ENCODE data around the gene GATD1. TPM values are rescaled to one million over a fixed set of nuclear protein-coding genes. Genes with fewer than 3 reads are reported as not detected.

The GATD1 gene
- total RNA-seq, 4 donors from 2014 or later = 28.0 to 239 (median 38.4) TPM

- H3K27ac ChIP-seq = no peak overlapping the region
Observed at GRCh38 chr11:721741-722345, 55.4 kb downstream of the GATD1 start.

GRCh38 chr11:721247-721740 lies 56.0 kb downstream of the GATD1 start:
- no peak for DNase-seq
- no peaks in the 10 kb centered on the region for H3K36me3 ChIP-seq
- H3K4me3 ChIP-seq = peak overlapping the region in 2 of 4 donors; percentile 11 to 23
- 52% methylated on average over 26 of the region's 28 CpGs; no CpG with 5 or more reads in 1 of the 2 donors for WGBS, 2 donors (ENCODE audit: low coverage in 1 of 2)
- peaks cover 47% of the 10 kb centered on the region for H3K27me3 ChIP-seq
- H3K27ac ChIP-seq = peak overlapping the region in 2 of 4 donors; percentile 61 to 71
- peaks cover 10 to 36% (median 31%) of the 10 kb centered on the region in 4 donors for H3K4me1 ChIP-seq
- H3K9me3 ChIP-seq = no peaks in the 10 kb centered on the region
- intact Hi-C loops (cut with DNase I; ENCODE audit: low total_unique reads) (loop anchor here (5.0 kb wide), 1 partner anchor 164 kb away; no protein-coding TSS in a partner anchor), in situ Hi-C loops (cut with MboI; ENCODE audit: low pct_ligation_motif_present in 1 of 4, low pct_unique_long_range_greater_than_20kb in 1 of 4, low sequenced_read_pairs in 3 of 4) (loop anchor here in 1 of 4 donors (10.0 kb wide), 1 partner anchor 56 kb away; no protein-coding TSS in a partner anchor)
- TF ChIP-seq, protein P1, sequence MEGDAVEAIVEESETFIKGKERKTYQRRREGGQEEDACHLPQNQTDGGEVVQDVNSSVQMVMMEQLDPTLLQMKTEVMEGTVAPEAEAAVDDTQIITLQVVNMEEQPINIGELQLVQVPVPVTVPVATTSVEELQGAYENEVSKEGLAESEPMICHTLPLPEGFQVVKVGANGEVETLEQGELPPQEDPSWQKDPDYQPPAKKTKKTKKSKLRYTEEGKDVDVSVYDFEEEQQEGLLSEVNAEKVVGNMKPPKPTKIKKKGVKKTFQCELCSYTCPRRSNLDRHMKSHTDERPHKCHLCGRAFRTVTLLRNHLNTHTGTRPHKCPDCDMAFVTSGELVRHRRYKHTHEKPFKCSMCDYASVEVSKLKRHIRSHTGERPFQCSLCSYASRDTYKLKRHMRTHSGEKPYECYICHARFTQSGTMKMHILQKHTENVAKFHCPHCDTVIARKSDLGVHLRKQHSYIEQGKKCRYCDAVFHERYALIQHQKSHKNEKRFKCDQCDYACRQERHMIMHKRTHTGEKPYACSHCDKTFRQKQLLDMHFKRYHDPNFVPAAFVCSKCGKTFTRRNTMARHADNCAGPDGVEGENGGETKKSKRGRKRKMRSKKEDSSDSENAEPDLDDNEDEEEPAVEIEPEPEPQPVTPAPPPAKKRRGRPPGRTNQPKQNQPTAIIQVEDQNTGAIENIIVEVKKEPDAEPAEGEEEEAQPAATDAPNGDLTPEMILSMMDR (IDR thresholded peaks at IDR 0.05) = no peak
- TF ChIP-seq POLR2A (IDR thresholded peaks at IDR 0.05) = no peak
- TF ChIP-seq POLR2AphosphoS5 (IDR thresholded peaks at IDR 0.05) = no peak
- TF ChIP-seq EP300 (IDR thresholded peaks at IDR 0.05; ENCODE audit: low read depth) = no peak

More at GRCh38 chr11:721741-722345, 55.4 kb downstream of the GATD1 start:
- peaks cover 14 to 41% (median 36%) of the 10 kb centered on the region in 4 donors for H3K4me1 ChIP-seq
- WGBS, 2 donors (ENCODE audit: low coverage in 1 of 2) = 33% methylated on average over 16 of the region's 33 CpGs; no CpG with 5 or more reads in 1 of the 2 donors
- no peaks in the 10 kb centered on the region for H3K36me3 ChIP-seq
- H3K27me3 ChIP-seq = peaks cover 51% of the 10 kb centered on the region
- TF ChIP-seq POLR2A (IDR thresholded peaks at IDR 0.05) = no peak
- no peak for TF ChIP-seq EP300 (IDR thresholded peaks at IDR 0.05; ENCODE audit: low read depth)
- TF ChIP-seq POLR2AphosphoS5 (IDR thresholded peaks at IDR 0.05) = no peak
- TF ChIP-seq, protein P1 (IDR thresholded peaks at IDR 0.05) = peak in 1 of 5 experiments; percentile 9
- no peak overlapping the region for H3K4me3 ChIP-seq
- in situ Hi-C loops (cut with MboI; ENCODE audit: low pct_ligation_motif_present in 1 of 4, low pct_unique_long_range_greater_than_20kb in 1 of 4, low sequenced_read_pairs in 3 of 4) = loop anchor here in 1 of 4 donors (10.0 kb wide), 1 partner anchor 57 kb away; no protein-coding TSS in a partner anchor
- peak; percentile 61 for DNase-seq
- H3K9me3 ChIP-seq = no peaks in the 10 kb centered on the region
- intact Hi-C loops (cut with DNase I; ENCODE audit: low total_unique reads) = loop anchor here (5.0 kb wide), 1 partner anchor 165 kb away; no protein-coding TSS in a partner anchor

- H3K4me3 ChIP-seq = peak overlapping the region in 2 of 4 donors; percentile 11 to 23
- in situ Hi-C loops (cut with MboI; ENCODE audit: low pct_ligation_motif_present in 1 of 4, low pct_unique_long_range_greater_than_20kb in 1 of 4, low sequenced_read_pairs in 3 of 4) = loop anchor here in 1 of 4 donors (10.0 kb wide), 1 partner anchor 56 kb away; no protein-coding TSS in a partner anchor
- 28% methylated on average over 15 of the region's 53 CpGs; no CpG with 5 or more reads in 1 of the 2 donors for WGBS, 2 donors (ENCODE audit: low coverage in 1 of 2)
- H3K36me3 ChIP-seq = no peaks in the 10 kb centered on the region
- H3K27me3 ChIP-seq = peaks cover 41% of the 10 kb centered on the region
- DNase-seq = peak; percentile 76
- peak overlapping the region in 2 of 4 donors; percentile 61 to 71 for H3K27ac ChIP-seq
- intact Hi-C loops (cut with DNase I; ENCODE audit: low total_unique reads) = loop anchor here (5.0 kb wide), 1 partner anchor 163 kb away; no protein-coding TSS in a partner anchor
- H3K4me1 ChIP-seq = peaks cover 6 to 30% (median 25%) of the 10 kb centered on the region in 4 donors
- no peaks in the 10 kb centered on the region for H3K9me3 ChIP-seq
- TF ChIP-seq POLR2AphosphoS5 (IDR thresholded peaks at IDR 0.05) (peak in 2 of 3 donors; percentile 40 to 42), POLR2A (IDR thresholded peaks at IDR 0.05) (peak; percentile 37), EP300 (IDR thresholded peaks at IDR 0.05; ENCODE audit: low read depth) (no peak)
- TF ChIP-seq, protein P1 (IDR thresholded peaks at IDR 0.05) = no peak
Observed at GRCh38 chr11:720642-721246, 56.5 kb downstream of the GATD1 start.
